WTC11 (cell line): ENCODE data around the gene PRAC2. TPM values are rescaled to one million over a fixed set of nuclear protein-coding genes. Genes with fewer than 3 reads are reported as not detected.

Experiments
- ATAC-seq: fragments of 200-7000 bp; cut with Tn5 transposase; 2 replicates; pipeline ENCODE4 v1.10.0; 2021; ENCODE audit warnings: mild to moderate bottlenecking, moderate library complexity
- CTCF ChIA-PET: fragments of 300-600 bp; sonication (Branson Sonifier 250); formaldehyde crosslinking; loops from one replicate; lab custom pipeline; 2021; ENCODE audit warnings: antibody characterized with exemption; lab: Charles Lee
- POLR2A ChIA-PET: fragments of 350-600 bp; sonication (Branson Sonifier 250); formaldehyde crosslinking; loops from one replicate; lab custom pipeline; 2021; ENCODE audit warnings: antibody characterized with exemption; lab: Charles Lee
- DNase-seq: peaks from one replicate; pipeline ENCODE4 v3.0.0; 2021; ENCODE audit warnings: low spot score
- H3K27ac Mint-ChIP-seq: 2 replicates; pipeline ENCODE4 v1.8.0; 2021; ENCODE audit warnings: mixed read lengths
- H3K27me3 Mint-ChIP-seq: 2 replicates; pipeline ENCODE4 v1.8.0; 2021; ENCODE audit warnings: low read depth, mild to moderate bottlenecking, moderate library complexity, mixed read lengths
- H3K36me3 Mint-ChIP-seq: 2 replicates; pipeline ENCODE4 v1.8.0; 2021; ENCODE audit warnings: mixed read lengths
- H3K4me1 Mint-ChIP-seq: 2 replicates; pipeline ENCODE4 v1.8.0; 2022; ENCODE audit warnings: mixed read lengths
- H3K4me3 Mint-ChIP-seq: 2 replicates; pipeline ENCODE4 v1.8.0; 2021; ENCODE audit warnings: mild to moderate bottlenecking, moderate library complexity, mixed read lengths
- H3K9me3 Mint-ChIP-seq: 2 replicates; pipeline ENCODE4 v1.8.0; 2021; ENCODE audit warnings: mixed read lengths
- AR ChIP-seq: fragments of 250-450 bp; sonication (Bioruptor Pico); IDR thresholded peaks from 2 replicates; pipeline ENCODE4 v1.9.0; 2021; ENCODE audit warnings: mild to moderate bottlenecking
- CDX4 ChIP-seq: fragments of 250-450 bp; sonication (Bioruptor Pico); IDR thresholded peaks from 2 replicates; pipeline ENCODE4 v1.9.0; 2021; ENCODE audit warnings: moderate library complexity, mild to moderate bottlenecking, inconsistent platforms, borderline replicate concordance
- CTCF ChIP-seq: fragments of 200-600 bp; IDR thresholded peaks from 2 replicates; pipeline ENCODE4 v1.8.0; 2022; ENCODE audit warnings: antibody characterized with exemption
- ELF4 ChIP-seq: sonication (generic); formaldehyde crosslinking; IDR thresholded peaks from 2 replicates; pipeline ENCODE4 v1.8.1; 2022; ENCODE audit warnings: low read depth, mild to moderate bottlenecking, moderate library complexity, missing genetic modification reagents
- IRF2 ChIP-seq: sonication (generic); formaldehyde crosslinking; IDR thresholded peaks from 2 replicates; pipeline ENCODE4 v1.8.0; 2022; ENCODE audit warnings: low read depth, missing genetic modification reagents, borderline replicate concordance
- MYBL2 ChIP-seq: sonication (generic); formaldehyde crosslinking; IDR thresholded peaks from 2 replicates; pipeline ENCODE4 v1.8.1; 2023; ENCODE audit warnings: mild to moderate bottlenecking, moderate library complexity, missing genetic modification reagents
- NR2C2 ChIP-seq: sonication (generic); formaldehyde crosslinking; IDR thresholded peaks from 2 replicates; pipeline ENCODE4 v1.8.0; 2022; ENCODE audit warnings: mild to moderate bottlenecking, missing genetic modification reagents
- PRRX2 ChIP-seq: fragments of 250-450 bp; sonication (Bioruptor Pico); IDR thresholded peaks from 2 replicates; pipeline ENCODE4 v1.8.0; 2021; ENCODE audit warnings: mild to moderate bottlenecking
- SMAD3 ChIP-seq: sonication (generic); formaldehyde crosslinking; IDR thresholded peaks from 2 replicates; pipeline ENCODE4 v1.8.0; 2022; ENCODE audit warnings: missing genetic modification reagents, mild to moderate bottlenecking, borderline replicate concordance
- SP1 ChIP-seq: sonication (generic); formaldehyde crosslinking; conservative IDR thresholded peaks from 2 replicates; pipeline ENCODE4 v1.8.1; 2022; ENCODE audit warnings: missing genetic modification reagents
- STAT6 ChIP-seq: sonication (generic); formaldehyde crosslinking; conservative IDR thresholded peaks from 2 replicates; pipeline ENCODE4 v1.8.1; 2023; ENCODE audit warnings: mild to moderate bottlenecking, low read depth, missing genetic modification reagents, moderate library complexity
- TEAD1 ChIP-seq: sonication (generic); formaldehyde crosslinking; IDR thresholded peaks from 2 replicates; pipeline ENCODE4 v1.8.0; 2022; ENCODE audit warnings: mild to moderate bottlenecking, missing genetic modification reagents
- TP53 ChIP-seq: sonication (generic); formaldehyde crosslinking; IDR thresholded peaks from 2 replicates; pipeline ENCODE4 v1.8.1; 2023; ENCODE audit warnings: mild to moderate bottlenecking, missing genetic modification reagents
- ZNF219 ChIP-seq: sonication (generic); formaldehyde crosslinking; IDR thresholded peaks from 2 replicates; pipeline ENCODE4 v1.8.0; 2023; ENCODE audit warnings: missing genetic modification reagents, mild to moderate bottlenecking, borderline replicate concordance
- total RNA-seq: library from RNA; stranded (reverse); gene quantifications from 3 replicates; pipeline ENCODE4 v1.2.3, GENCODE V29; 2021
- TF ChIP-seq, protein P1 (sequence below): sonication (generic); formaldehyde crosslinking; conservative IDR thresholded peaks from 2 replicates; pipeline ENCODE4 v1.8.1; 2022; ENCODE audit warnings: mild to moderate bottlenecking, missing genetic modification reagents
- TF ChIP-seq, protein P2 (sequence below): sonication (generic); formaldehyde crosslinking; IDR thresholded peaks from 2 replicates; pipeline ENCODE4 v1.8.0; 2023; ENCODE audit warnings: missing genetic modification reagents, mild to moderate bottlenecking, borderline replicate concordance
- TF ChIP-seq, protein P3 (sequence below): fragments of 250-450 bp; sonication (Bioruptor Pico); IDR thresholded peaks from 2 replicates; pipeline ENCODE4 v1.8.0; 2021; ENCODE audit warnings: mild to moderate bottlenecking
- TF ChIP-seq, protein P4 (sequence below): sonication (generic); formaldehyde crosslinking; IDR thresholded peaks from 2 replicates; pipeline ENCODE4 v1.8.1; 2023; ENCODE audit warnings: mild to moderate bottlenecking, missing genetic modification reagents, borderline replicate concordance

The PRAC2 gene
- total RNA-seq, 1 experiment from 2014 or later = 22.3 TPM

- no peak for TF ChIP-seq AR (CRISPR knock-in tag)
- no peak for TF ChIP-seq MYBL2 (CRISPR knock-in tag)
- TF ChIP-seq ZNF219 (CRISPR knock-in tag) = no peak
- no peak for TF ChIP-seq SP1 (CRISPR knock-in tag)
- TF ChIP-seq NR2C2 = no peak
Observed at GRCh38 chr17:48681609-48682008, 41.4 kb upstream of the PRAC2 start (continued).

DNA sequence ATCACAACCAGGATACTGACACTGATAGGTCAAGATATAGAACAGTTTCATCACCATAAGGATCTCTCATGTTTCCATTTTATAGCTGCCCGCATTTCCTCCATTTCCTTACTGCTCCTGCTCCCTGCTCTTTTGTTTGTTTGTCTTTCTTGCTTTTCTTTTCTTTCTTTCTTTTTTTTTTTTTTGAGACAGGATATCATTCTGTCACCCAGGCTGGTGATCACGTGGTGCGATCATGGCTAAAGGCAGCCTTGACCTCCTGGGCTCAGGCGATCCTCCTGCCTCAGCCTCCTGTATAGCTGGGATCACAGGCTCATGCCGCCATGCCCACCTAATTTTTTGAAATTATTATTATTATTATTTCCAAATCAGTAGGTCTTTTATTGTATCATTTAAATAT, 32.3 kb upstream of the PRAC2 start:
- no peak for DNase-seq
- H3K36me3 Mint-ChIP-seq = 0 out of 2 replicates have a peak, but pooled peaks cover 3% of the 10 kb centered on the region
- no peak overlapping the region for H3K4me3 Mint-ChIP-seq
- H3K9me3 Mint-ChIP-seq = peaks cover 17% of the 10 kb centered on the region; the same call in 1 of the 2 replicates
- TF ChIP-seq SMAD3 (CRISPR knock-in tag) (no peak), CDX4 (CRISPR knock-in tag) (no peak), PRRX2 (no peak), TEAD1 (CRISPR knock-in tag) (no peak), STAT6 (CRISPR knock-in tag) (no peak), TP53 (CRISPR knock-in tag) (no peak), ELF4 (CRISPR knock-in tag) (no peak), CTCF (no peak), IRF2 (CRISPR knock-in tag) (no peak)
- TF ChIP-seq, protein P1, sequence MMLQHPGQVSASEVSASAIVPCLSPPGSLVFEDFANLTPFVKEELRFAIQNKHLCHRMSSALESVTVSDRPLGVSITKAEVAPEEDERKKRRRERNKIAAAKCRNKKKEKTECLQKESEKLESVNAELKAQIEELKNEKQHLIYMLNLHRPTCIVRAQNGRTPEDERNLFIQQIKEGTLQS (CRISPR knock-in tag) = no peak
- TF ChIP-seq, protein P2, sequence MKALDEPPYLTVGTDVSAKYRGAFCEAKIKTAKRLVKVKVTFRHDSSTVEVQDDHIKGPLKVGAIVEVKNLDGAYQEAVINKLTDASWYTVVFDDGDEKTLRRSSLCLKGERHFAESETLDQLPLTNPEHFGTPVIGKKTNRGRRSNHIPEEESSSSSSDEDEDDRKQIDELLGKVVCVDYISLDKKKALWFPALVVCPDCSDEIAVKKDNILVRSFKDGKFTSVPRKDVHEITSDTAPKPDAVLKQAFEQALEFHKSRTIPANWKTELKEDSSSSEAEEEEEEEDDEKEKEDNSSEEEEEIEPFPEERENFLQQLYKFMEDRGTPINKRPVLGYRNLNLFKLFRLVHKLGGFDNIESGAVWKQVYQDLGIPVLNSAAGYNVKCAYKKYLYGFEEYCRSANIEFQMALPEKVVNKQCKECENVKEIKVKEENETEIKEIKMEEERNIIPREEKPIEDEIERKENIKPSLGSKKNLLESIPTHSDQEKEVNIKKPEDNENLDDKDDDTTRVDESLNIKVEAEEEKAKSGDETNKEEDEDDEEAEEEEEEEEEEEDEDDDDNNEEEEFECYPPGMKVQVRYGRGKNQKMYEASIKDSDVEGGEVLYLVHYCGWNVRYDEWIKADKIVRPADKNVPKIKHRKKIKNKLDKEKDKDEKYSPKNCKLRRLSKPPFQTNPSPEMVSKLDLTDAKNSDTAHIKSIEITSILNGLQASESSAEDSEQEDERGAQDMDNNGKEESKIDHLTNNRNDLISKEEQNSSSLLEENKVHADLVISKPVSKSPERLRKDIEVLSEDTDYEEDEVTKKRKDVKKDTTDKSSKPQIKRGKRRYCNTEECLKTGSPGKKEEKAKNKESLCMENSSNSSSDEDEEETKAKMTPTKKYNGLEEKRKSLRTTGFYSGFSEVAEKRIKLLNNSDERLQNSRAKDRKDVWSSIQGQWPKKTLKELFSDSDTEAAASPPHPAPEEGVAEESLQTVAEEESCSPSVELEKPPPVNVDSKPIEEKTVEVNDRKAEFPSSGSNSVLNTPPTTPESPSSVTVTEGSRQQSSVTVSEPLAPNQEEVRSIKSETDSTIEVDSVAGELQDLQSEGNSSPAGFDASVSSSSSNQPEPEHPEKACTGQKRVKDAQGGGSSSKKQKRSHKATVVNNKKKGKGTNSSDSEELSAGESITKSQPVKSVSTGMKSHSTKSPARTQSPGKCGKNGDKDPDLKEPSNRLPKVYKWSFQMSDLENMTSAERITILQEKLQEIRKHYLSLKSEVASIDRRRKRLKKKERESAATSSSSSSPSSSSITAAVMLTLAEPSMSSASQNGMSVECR = no peak
- TF ChIP-seq, protein P3, sequence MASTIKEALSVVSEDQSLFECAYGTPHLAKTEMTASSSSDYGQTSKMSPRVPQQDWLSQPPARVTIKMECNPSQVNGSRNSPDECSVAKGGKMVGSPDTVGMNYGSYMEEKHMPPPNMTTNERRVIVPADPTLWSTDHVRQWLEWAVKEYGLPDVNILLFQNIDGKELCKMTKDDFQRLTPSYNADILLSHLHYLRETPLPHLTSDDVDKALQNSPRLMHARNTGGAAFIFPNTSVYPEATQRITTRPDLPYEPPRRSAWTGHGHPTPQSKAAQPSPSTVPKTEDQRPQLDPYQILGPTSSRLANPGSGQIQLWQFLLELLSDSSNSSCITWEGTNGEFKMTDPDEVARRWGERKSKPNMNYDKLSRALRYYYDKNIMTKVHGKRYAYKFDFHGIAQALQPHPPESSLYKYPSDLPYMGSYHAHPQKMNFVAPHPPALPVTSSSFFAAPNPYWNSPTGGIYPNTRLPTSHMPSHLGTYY (CRISPR knock-in tag) = no peak
- TF ChIP-seq, protein P4, sequence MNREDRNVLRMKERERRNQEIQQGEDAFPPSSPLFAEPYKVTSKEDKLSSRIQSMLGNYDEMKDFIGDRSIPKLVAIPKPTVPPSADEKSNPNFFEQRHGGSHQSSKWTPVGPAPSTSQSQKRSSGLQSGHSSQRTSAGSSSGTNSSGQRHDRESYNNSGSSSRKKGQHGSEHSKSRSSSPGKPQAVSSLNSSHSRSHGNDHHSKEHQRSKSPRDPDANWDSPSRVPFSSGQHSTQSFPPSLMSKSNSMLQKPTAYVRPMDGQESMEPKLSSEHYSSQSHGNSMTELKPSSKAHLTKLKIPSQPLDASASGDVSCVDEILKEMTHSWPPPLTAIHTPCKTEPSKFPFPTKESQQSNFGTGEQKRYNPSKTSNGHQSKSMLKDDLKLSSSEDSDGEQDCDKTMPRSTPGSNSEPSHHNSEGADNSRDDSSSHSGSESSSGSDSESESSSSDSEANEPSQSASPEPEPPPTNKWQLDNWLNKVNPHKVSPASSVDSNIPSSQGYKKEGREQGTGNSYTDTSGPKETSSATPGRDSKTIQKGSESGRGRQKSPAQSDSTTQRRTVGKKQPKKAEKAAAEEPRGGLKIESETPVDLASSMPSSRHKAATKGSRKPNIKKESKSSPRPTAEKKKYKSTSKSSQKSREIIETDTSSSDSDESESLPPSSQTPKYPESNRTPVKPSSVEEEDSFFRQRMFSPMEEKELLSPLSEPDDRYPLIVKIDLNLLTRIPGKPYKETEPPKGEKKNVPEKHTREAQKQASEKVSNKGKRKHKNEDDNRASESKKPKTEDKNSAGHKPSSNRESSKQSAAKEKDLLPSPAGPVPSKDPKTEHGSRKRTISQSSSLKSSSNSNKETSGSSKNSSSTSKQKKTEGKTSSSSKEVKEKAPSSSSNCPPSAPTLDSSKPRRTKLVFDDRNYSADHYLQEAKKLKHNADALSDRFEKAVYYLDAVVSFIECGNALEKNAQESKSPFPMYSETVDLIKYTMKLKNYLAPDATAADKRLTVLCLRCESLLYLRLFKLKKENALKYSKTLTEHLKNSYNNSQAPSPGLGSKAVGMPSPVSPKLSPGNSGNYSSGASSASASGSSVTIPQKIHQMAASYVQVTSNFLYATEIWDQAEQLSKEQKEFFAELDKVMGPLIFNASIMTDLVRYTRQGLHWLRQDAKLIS (CRISPR knock-in tag) = no peak
- TF ChIP-seq, all 79 proteins: peak for 0
- POLR2A ChIA-PET = no interaction called here
- ATAC-seq = no peak
- H3K4me1 Mint-ChIP-seq = no peaks in the 10 kb centered on the region
- CTCF ChIA-PET = interaction anchor here (1.0 kb wide), 1 partner anchor 12 kb away, joined by 3 read pairs; no protein-coding TSS in a partner anchor
- H3K27ac Mint-ChIP-seq = no peak overlapping the region
- no peaks in the 10 kb centered on the region; the same call in none of the 2 replicates for H3K27me3 Mint-ChIP-seq
